ENCODE results near the gene ATG101. TPM values are rescaled to one million over a fixed set of nuclear protein-coding genes. Genes with fewer than 3 reads are reported as not detected.
A peak's percentile ranks its signal among the peaks of the same experiment; 100 is the strongest.

ATG101 gene
- polyA plus RNA-seq, 1 donor from 2014 or later, result 53.9 TPM

GRCh38 chr12:52049688-52050087 is 20.1 kb upstream of the ATG101 start:
- Histone ChIP-seq H4K20me1 (ENCODE audit: insufficient read depth) (no peaks in the 10 kb centered on the region), H3K9me2 (ENCODE audit: insufficient read depth, low read length) (no peaks in the 10 kb centered on the region), H3K27me3 (ENCODE audit: insufficient read depth, low read depth, low read length) (no peaks in the 10 kb centered on the region), H3K27ac (ENCODE audit: low read length) (no peak overlapping the region), H3F3A (ENCODE audit: insufficient read depth, low read length, poor library complexity, severe bottlenecking) (no peaks in the 10 kb centered on the region), H3K9me3 (ENCODE audit: low read length) (no peaks in the 10 kb centered on the region), H3K4me2 (ENCODE audit: low read length) (no peak overlapping the region), H3K9ac (ENCODE audit: low read length) (peak overlapping the region; percentile 90), H2AFZ (ENCODE audit: low read depth, low read length) (no peak overlapping the region), H3K36me3 (ENCODE audit: insufficient read depth, low read length) (no peaks in the 10 kb centered on the region), H3K4me3 (ENCODE audit: low read length) (peak overlapping the region; percentile 88), H3K79me2 (replicated peaks; ENCODE audit: insufficient read depth, low read length) (no peaks in the 10 kb centered on the region)
- TF ChIP-seq EP300 (conservative IDR thresholded peaks at IDR 0.05; ENCODE audit: poor library complexity, severe bottlenecking) (no peak), RAD21 (conservative IDR thresholded peaks at IDR 0.05) (no peak), TAF1 (IDR thresholded peaks at IDR 0.05; ENCODE audit: low read depth) (no peak), CTCF (IDR thresholded peaks at IDR 0.05; ENCODE audit: poor library complexity, severe bottlenecking) (no peak), SMC3 (conservative IDR thresholded peaks at IDR 0.05; ENCODE audit: poor library complexity) (no peak), EZH2 (IDR thresholded peaks at IDR 0.05; ENCODE audit: borderline replicate concordance, insufficient read depth, low read length, poor library complexity, severe bottlenecking) (no peak), MXI1 (conservative IDR thresholded peaks at IDR 0.05; ENCODE audit: poor library complexity, severe bottlenecking) (no peak), POLR2AphosphoS5 (IDR thresholded peaks at IDR 0.05) (no peak)
- TF ChIP-seq, protein P1, sequence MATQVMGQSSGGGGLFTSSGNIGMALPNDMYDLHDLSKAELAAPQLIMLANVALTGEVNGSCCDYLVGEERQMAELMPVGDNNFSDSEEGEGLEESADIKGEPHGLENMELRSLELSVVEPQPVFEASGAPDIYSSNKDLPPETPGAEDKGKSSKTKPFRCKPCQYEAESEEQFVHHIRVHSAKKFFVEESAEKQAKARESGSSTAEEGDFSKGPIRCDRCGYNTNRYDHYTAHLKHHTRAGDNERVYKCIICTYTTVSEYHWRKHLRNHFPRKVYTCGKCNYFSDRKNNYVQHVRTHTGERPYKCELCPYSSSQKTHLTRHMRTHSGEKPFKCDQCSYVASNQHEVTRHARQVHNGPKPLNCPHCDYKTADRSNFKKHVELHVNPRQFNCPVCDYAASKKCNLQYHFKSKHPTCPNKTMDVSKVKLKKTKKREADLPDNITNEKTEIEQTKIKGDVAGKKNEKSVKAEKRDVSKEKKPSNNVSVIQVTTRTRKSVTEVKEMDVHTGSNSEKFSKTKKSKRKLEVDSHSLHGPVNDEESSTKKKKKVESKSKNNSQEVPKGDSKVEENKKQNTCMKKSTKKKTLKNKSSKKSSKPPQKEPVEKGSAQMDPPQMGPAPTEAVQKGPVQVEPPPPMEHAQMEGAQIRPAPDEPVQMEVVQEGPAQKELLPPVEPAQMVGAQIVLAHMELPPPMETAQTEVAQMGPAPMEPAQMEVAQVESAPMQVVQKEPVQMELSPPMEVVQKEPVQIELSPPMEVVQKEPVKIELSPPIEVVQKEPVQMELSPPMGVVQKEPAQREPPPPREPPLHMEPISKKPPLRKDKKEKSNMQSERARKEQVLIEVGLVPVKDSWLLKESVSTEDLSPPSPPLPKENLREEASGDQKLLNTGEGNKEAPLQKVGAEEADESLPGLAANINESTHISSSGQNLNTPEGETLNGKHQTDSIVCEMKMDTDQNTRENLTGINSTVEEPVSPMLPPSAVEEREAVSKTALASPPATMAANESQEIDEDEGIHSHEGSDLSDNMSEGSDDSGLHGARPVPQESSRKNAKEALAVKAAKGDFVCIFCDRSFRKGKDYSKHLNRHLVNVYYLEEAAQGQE (IDR thresholded peaks at IDR 0.05; ENCODE audit: borderline replicate concordance), result no peak

- Histone ChIP-seq H3K9me2 (ENCODE audit: insufficient read depth, low read length) (no peaks in the 10 kb centered on the region), H3K79me2 (replicated peaks; ENCODE audit: insufficient read depth, low read length) (no peaks in the 10 kb centered on the region), H3F3A (ENCODE audit: insufficient read depth, low read length, poor library complexity, severe bottlenecking) (no peaks in the 10 kb centered on the region), H3K4me2 (ENCODE audit: low read length) (peak overlapping the region; percentile 94), H3K9ac (ENCODE audit: low read length) (peak overlapping the region; percentile 90), H3K4me3 (ENCODE audit: low read length) (peak overlapping the region; percentile 88), H3K27me3 (ENCODE audit: insufficient read depth, low read depth, low read length) (no peaks in the 10 kb centered on the region), H3K36me3 (ENCODE audit: insufficient read depth, low read length) (no peaks in the 10 kb centered on the region), H4K20me1 (ENCODE audit: insufficient read depth) (no peaks in the 10 kb centered on the region), H3K9me3 (ENCODE audit: low read length) (no peaks in the 10 kb centered on the region), H2AFZ (ENCODE audit: low read depth, low read length) (peak overlapping the region; percentile 85), H3K27ac (ENCODE audit: low read length) (peak overlapping the region; percentile 67)
- no peak for TF ChIP-seq SMC3 (conservative IDR thresholded peaks at IDR 0.05; ENCODE audit: poor library complexity)
- peak; percentile 21 for TF ChIP-seq TAF1 (IDR thresholded peaks at IDR 0.05; ENCODE audit: low read depth)
These were observed 19.5 kb upstream of the ATG101 start for GRCh38 chr12:52050116-52050757.

Measured in neural cell (in vitro differentiated cells).